Immature natural killer cell (primary cell): Measurements from ENCODE around the gene INPP1. TPM values are rescaled to one million over a fixed set of nuclear protein-coding genes. Genes with fewer than 3 reads are reported as not detected.

Experiments
- DNase-seq, 3 donors: peaks; one replicate each; pipeline ENCODE4 v3.0.0; 2022; ENCODE audit warnings: mixed read lengths in 1 of 3
- H3K27ac Mint-ChIP-seq, 6 donors: one replicate each; pipeline ENCODE4 v1.8.0; 2020; ENCODE audit warnings: mixed read lengths in 6 of 6, mild to moderate bottlenecking in 5 of 6, inconsistent platforms in 4 of 6, moderate library complexity in 3 of 6
- H3K27me3 Mint-ChIP-seq, 3 donors: one replicate each; pipeline ENCODE4 v1.8.0; 2020 to 2021; ENCODE audit warnings: low read depth in 3 of 3, mild to moderate bottlenecking in 3 of 3, mixed read lengths in 3 of 3, moderate library complexity in 3 of 3, inconsistent platforms in 1 of 3
- H3K36me3 Mint-ChIP-seq, 3 donors: one replicate each; pipeline ENCODE4 v1.8.0; 2020; ENCODE audit warnings: mixed read lengths in 3 of 3, inconsistent platforms in 2 of 3, mild to moderate bottlenecking in 2 of 3
- H3K4me1 Mint-ChIP-seq, 2 donors: one replicate each; pipeline ENCODE4 v1.8.0; 2020; ENCODE audit warnings: inconsistent platforms in 2 of 2, mild to moderate bottlenecking in 2 of 2, mixed read lengths in 2 of 2, moderate library complexity in 1 of 2
- H3K4me3 Mint-ChIP-seq, 5 donors: one replicate each; pipeline ENCODE4 v1.8.0; 2020; ENCODE audit warnings: mild to moderate bottlenecking in 5 of 5, mixed read lengths in 5 of 5, inconsistent platforms in 3 of 5, moderate library complexity in 3 of 5
- H3K9me3 Mint-ChIP-seq, 6 donors: one replicate each; pipeline ENCODE4 v1.8.0; 2020; ENCODE audit warnings: mild to moderate bottlenecking in 6 of 6, mixed read lengths in 6 of 6, inconsistent platforms in 4 of 6, moderate library complexity in 3 of 6
- polyA plus RNA-seq, 3 donors: library from polyadenylated mRNA; unstranded; fragments of 300-500 nt; fragmentation: Illumina TruSeq; gene quantifications; one replicate each; pipeline ENCODE4 v1.2.3, GENCODE V29; 2021

INPP1 gene
- polyA plus RNA-seq, 3 donors from 2014 or later = 7.6 to 19.3 (median 13.4) TPM

GRCh38 chr2:190380962-190381412 lies 37.6 kb downstream of the INPP1 start:
- Mint-ChIP-seq H3K4me3 (no peak overlapping the region), H3K36me3 (no peaks in the 10 kb centered on the region), H3K9me3 (no peaks in the 10 kb centered on the region), H3K27me3 (peaks cover 0 to 1% (median 0%) of the 10 kb centered on the region in 3 donors), H3K27ac (no peak overlapping the region), H3K4me1 (no peaks in the 10 kb centered on the region)
- DNase-seq = no peak

DNA sequence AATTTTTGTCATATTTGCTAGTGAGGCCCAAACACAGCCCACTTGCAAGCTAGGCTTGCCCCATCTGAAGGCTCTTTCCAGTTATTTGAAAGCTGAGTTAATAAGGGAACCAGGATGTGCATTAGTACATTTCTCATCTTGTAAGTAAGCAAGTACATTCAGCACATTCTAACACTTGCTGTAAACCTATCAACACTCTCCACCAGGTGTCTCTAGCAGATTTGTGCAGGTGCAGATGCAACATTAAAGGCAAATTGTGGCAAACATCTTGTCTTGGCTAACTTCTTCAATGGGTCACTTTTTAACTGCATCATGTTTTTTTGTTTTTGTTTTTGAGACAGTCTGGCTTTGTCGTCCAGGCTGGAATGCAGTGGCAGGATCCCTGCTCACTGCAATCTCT lies 39.5 kb downstream of the INPP1 start:
- Mint-ChIP-seq H3K27me3 (peaks cover 0 to 2% (median 1%) of the 10 kb centered on the region in 3 donors), H3K36me3 (no peaks in the 10 kb centered on the region), H3K27ac (no peak overlapping the region), H3K4me1 (no peaks in the 10 kb centered on the region), H3K4me3 (no peak overlapping the region), H3K9me3 (no peaks in the 10 kb centered on the region)
- peak; percentile 37 to 56 (median 49) for DNase-seq

- Mint-ChIP-seq H3K27me3 (peaks cover 1 to 12% (median 3%) of the 10 kb centered on the region in 3 donors), H3K9me3 (no peaks in the 10 kb centered on the region), H3K4me1 (no peaks in the 10 kb centered on the region), H3K27ac (no peak overlapping the region), H3K36me3 (no peaks in the 10 kb centered on the region), H3K4me3 (no peak overlapping the region)
- DNase-seq = no peak
Observed at GRCh38 chr2:190387422-190387821, 44.0 kb downstream of the INPP1 start.

- Mint-ChIP-seq H3K9me3 (no peaks in the 10 kb centered on the region), H3K4me3 (no peak overlapping the region), H3K27ac (no peak overlapping the region), H3K27me3 (peaks cover 0 to 10% (median 5%) of the 10 kb centered on the region in 3 donors), H3K36me3 (peaks cover 0 to 4% (median 3%) of the 10 kb centered on the region in 3 donors), H3K4me1 (no peaks in the 10 kb centered on the region)
- no peak for DNase-seq
Observed at GRCh38 chr2:190396271-190396670, 52.9 kb downstream of the INPP1 start.

- Mint-ChIP-seq H3K27ac (no peak overlapping the region), H3K36me3 (no peaks in the 10 kb centered on the region), H3K9me3 (no peaks in the 10 kb centered on the region), H3K27me3 (peaks cover 5 to 8% (median 6%) of the 10 kb centered on the region in 3 donors), H3K4me1 (peaks cover 0 to 7% of the 10 kb centered on the region in 2 donors), H3K4me3 (no peak overlapping the region)
- no peak for DNase-seq
Observed at GRCh38 chr2:190402986-190403603, 59.7 kb downstream of the INPP1 start.

DNA sequence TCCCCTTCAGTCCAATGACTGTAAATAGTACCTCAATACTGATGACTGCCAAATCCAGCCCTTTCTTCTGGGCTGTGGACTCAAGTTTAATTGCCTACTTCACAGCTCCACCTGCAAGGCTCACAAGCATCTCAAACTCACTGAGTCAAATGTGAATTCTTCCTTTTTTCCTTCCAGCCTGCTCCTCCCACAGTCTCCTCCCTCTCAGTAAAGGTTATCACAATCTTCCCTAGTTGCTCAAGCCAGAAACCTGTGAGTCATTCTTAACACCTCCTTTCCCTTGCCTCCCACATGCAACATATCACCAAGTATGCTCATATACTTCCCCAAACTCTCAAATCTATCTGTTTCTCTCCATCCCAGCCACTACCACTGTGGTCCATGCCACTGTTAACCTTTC lies 61.1 kb downstream of the INPP1 start:
- Mint-ChIP-seq H3K27me3 (peaks cover 5 to 13% (median 11%) of the 10 kb centered on the region in 3 donors), H3K27ac (no peak overlapping the region), H3K9me3 (no peaks in the 10 kb centered on the region), H3K4me1 (peaks cover 7 to 14% of the 10 kb centered on the region in 2 donors), H3K4me3 (no peak overlapping the region), H3K36me3 (no peaks in the 10 kb centered on the region)
- no peak for DNase-seq

- Mint-ChIP-seq H3K36me3 (no peaks in the 10 kb centered on the region), H3K4me3 (no peak overlapping the region), H3K27ac (no peak overlapping the region), H3K27me3 (peaks cover 5 to 13% (median 11%) of the 10 kb centered on the region in 3 donors), H3K4me1 (peaks cover 12 to 20% of the 10 kb centered on the region in 2 donors), H3K9me3 (no peaks in the 10 kb centered on the region)
- DNase-seq = no peak
Observed at GRCh38 chr2:190405070-190405469, 61.7 kb downstream of the INPP1 start.

- no peaks in the 10 kb centered on the region for H3K36me3 Mint-ChIP-seq
- H3K9me3 Mint-ChIP-seq = no peaks in the 10 kb centered on the region
- peaks cover 5 to 15% (median 11%) of the 10 kb centered on the region in 3 donors for H3K27me3 Mint-ChIP-seq
- no peak for DNase-seq
- H3K4me1 Mint-ChIP-seq = peaks cover 17 to 22% of the 10 kb centered on the region in 2 donors
- H3K27ac Mint-ChIP-seq = no peak overlapping the region
- no peak overlapping the region for H3K4me3 Mint-ChIP-seq
Observed at GRCh38 chr2:190405995-190406394, 62.6 kb downstream of the INPP1 start.

DNA sequence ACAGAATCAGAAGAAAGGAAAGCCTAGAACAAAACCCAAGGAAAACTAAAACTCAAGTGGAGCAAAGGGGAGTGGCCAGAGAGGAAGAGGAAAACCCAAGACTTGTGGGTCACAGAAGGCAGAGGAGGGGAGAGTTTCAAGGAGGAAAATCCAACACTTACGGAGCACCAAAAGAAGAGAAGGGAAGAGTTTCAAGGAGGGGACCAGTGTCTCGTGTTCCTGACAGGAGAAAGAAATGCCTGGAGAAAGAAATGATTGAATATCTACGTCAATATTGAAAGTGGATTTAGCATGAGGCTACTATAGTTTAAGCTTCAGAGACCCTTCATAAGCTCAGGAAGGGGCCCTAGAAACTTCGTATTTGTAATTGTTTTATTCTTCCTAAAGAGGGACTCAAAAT lies 63.4 kb downstream of the INPP1 start:
- Mint-ChIP-seq H3K27ac (no peak overlapping the region), H3K4me3 (no peak overlapping the region), H3K9me3 (no peaks in the 10 kb centered on the region), H3K4me1 (peaks cover 24 to 25% of the 10 kb centered on the region in 2 donors), H3K36me3 (peaks cover 0 to 5% (median 0%) of the 10 kb centered on the region in 3 donors), H3K27me3 (peaks cover 5 to 15% (median 11%) of the 10 kb centered on the region in 3 donors)
- no peak for DNase-seq

DNA sequence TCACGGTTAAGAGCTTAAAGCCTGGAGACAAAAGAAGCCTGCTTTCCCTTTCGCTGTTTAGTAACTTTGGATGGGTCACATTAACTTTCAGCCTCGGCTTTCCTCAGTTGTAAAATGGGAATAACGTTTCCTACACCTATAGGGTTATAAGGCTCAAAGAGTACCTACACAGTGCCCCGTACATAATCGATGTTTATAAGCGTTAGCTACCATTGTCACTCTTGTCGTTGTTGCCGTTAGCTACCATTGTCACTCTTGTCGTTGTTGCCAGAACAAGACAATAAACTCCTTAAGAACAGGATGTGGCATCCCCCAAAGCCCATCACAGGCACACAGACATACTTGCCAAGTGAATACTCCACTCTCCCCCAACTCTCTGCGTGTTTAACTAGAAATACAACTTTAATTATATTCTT lies 63.9 kb downstream of the INPP1 start:
- H3K27me3 Mint-ChIP-seq = peaks cover 5 to 15% (median 11%) of the 10 kb centered on the region in 3 donors
- H3K4me3 Mint-ChIP-seq = peak overlapping the region in 4 of 5 donors; percentile 84 to 91 (median 88)
- no peak overlapping the region for H3K27ac Mint-ChIP-seq
- H3K4me1 Mint-ChIP-seq = peaks cover 28% of the 10 kb centered on the region in 2 donors
- peaks cover 0 to 6% (median 4%) of the 10 kb centered on the region in 3 donors for H3K36me3 Mint-ChIP-seq
- no peak for DNase-seq
- H3K9me3 Mint-ChIP-seq = no peaks in the 10 kb centered on the region

GRCh38 chr2:190407662-190408537 lies 64.5 kb downstream of the INPP1 start, which contains the start of gene MFSD6:
MFSD6 (plus strand) TSS chr2:190408355; CDS start chr2:190436030, 27,675 bp downstream.
- peak within 1 kb of the TSS; percentile 90 to 96 (median 92) for H3K4me3 Mint-ChIP-seq
- H3K9me3 Mint-ChIP-seq = no peaks in the 10 kb centered on the region
- DNase-seq = peak; percentile 62 to 77 (median 72)
- H3K27ac Mint-ChIP-seq = peak within 1 kb of the TSS; percentile 92 to 97 (median 96)
- H3K36me3 Mint-ChIP-seq = peaks cover 0 to 6% (median 5%) of the 10 kb centered on the region in 3 donors
- peaks cover 5 to 15% (median 11%) of the 10 kb centered on the region in 3 donors for H3K27me3 Mint-ChIP-seq
- H3K4me1 Mint-ChIP-seq = peaks cover 29 to 34% of the 10 kb centered on the region in 2 donors

DNA sequence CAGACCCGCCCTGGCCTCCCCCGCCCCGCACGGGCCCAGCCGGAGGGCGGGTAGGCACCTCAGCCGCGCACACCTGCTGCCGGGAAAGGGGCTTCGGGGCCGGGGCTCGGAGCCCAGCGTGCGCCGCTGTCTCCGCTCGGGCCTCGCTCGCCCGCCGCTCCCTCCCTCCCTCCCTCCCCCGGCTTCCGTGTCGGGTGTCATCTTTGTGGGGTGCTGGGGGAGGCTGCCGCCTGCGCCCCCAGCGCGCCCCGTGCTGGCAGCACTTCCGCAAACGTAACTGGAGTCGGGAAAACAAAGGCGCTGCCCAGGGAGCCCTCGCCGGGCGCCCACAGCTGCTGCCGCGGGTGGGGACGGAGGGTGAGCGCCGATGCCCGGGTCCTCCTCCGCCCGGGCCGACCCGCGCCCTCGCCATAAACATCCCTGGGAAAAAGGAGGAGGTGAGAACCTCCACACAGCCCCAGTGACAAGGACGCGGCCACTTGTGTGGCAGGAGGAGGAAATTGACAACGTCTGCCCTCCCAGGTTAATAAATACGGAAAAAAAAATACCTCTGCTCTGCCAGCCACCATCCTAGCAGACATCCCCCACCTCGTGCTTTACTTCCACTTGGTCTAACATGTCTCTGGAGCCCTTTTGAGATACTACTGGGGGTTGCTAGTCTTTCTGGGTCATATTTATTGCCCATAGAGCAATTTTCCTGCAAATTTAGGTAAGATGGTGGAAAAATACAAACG lies 65.3 kb downstream of the INPP1 start:
- Mint-ChIP-seq H3K4me1 (peaks cover 37 to 43% of the 10 kb centered on the region in 2 donors), H3K27ac (peak overlapping the region; percentile 92 to 97 (median 96)), H3K36me3 (peaks cover 0 to 6% (median 5%) of the 10 kb centered on the region in 3 donors), H3K27me3 (peaks cover 5 to 15% (median 11%) of the 10 kb centered on the region in 3 donors), H3K9me3 (no peaks in the 10 kb centered on the region), H3K4me3 (peak overlapping the region; percentile 90 to 96 (median 92))
- peak; percentile 79 to 83 (median 83) for DNase-seq

- DNase-seq = no peak
- Mint-ChIP-seq H3K27ac (peak overlapping the region; percentile 92 to 97 (median 96)), H3K9me3 (no peaks in the 10 kb centered on the region), H3K27me3 (peaks cover 5 to 15% (median 11%) of the 10 kb centered on the region in 3 donors), H3K36me3 (peaks cover 0 to 6% (median 5%) of the 10 kb centered on the region in 3 donors), H3K4me1 (peaks cover 40 to 48% of the 10 kb centered on the region in 2 donors), H3K4me3 (peak overlapping the region; percentile 90 to 96 (median 92))
Observed at GRCh38 chr2:190409616-190410015, 66.2 kb downstream of the INPP1 start.
